Measurements from ENCODE around the gene TXN2.
A peak's percentile ranks its signal among the peaks of the same experiment; 100 is the strongest.
"Not testable (repeated sequence)": the region's sequence is repeated elsewhere in the genome, so short reads cannot be mapped to it uniquely, and the experiment has no call there.

The TXN2 gene, protein sequence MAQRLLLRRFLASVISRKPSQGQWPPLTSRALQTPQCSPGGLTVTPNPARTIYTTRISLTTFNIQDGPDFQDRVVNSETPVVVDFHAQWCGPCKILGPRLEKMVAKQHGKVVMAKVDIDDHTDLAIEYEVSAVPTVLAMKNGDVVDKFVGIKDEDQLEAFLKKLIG

DNA sequence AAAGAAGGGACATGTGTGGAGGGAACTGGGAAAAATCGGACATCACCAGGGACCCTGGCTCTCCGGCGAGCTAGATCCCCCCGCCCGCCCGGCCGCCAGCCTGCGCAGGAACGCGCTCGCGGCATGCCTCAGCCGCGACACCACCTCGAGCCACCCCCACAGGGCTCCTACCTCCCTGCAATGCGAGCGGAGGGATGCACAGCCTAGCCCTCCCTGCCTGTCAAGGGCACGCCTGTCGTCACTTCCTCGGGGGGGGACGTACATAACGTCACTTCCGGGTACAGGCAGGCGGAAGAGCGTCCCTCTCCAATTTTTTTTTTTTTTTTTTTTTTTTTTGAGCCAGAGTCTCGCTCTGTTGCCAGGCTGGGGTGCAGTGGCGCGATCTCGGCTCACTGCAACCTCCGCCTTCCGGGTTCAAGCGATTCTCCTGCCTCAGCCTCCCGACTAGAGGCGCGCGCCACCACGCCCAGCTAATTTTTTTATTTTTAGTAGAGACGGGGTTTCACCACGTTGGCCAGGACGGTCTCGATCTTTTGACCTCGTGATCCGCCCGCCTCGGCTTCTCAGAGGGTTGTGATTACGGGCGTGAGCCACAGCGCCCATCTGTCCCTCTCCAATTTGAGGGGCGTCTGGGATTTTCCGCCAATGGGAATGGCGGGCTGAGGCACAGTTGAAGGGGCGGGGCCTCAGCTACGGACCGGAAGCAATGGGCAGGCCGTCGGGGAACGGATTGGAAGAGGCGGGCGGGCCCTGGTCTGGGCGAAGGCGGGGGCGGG, at the start of gene TXN2:
TSS of gene TXN2 (minus strand) at position 248 of the 776 bp plus-strand sequence. CDS start 803 bp downstream, outside the sequence.
- H3K4me3 ChIP-seq (ENCODE audit: low read depth, low read length) = peak within 1 kb of the TSS; percentile 64
- peak; percentile 89 for DNase-seq (ENCODE audit: low read depth)
- in situ Hi-C loops (cut with HindIII; ENCODE audit: low sequenced_read_pairs) = no loop called here
- TF ChIP-seq, protein P1, sequence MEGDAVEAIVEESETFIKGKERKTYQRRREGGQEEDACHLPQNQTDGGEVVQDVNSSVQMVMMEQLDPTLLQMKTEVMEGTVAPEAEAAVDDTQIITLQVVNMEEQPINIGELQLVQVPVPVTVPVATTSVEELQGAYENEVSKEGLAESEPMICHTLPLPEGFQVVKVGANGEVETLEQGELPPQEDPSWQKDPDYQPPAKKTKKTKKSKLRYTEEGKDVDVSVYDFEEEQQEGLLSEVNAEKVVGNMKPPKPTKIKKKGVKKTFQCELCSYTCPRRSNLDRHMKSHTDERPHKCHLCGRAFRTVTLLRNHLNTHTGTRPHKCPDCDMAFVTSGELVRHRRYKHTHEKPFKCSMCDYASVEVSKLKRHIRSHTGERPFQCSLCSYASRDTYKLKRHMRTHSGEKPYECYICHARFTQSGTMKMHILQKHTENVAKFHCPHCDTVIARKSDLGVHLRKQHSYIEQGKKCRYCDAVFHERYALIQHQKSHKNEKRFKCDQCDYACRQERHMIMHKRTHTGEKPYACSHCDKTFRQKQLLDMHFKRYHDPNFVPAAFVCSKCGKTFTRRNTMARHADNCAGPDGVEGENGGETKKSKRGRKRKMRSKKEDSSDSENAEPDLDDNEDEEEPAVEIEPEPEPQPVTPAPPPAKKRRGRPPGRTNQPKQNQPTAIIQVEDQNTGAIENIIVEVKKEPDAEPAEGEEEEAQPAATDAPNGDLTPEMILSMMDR (IDR thresholded peaks at IDR 0.05; ENCODE audit: low read depth, low read length, missing control alignments) = no peak

DNA sequence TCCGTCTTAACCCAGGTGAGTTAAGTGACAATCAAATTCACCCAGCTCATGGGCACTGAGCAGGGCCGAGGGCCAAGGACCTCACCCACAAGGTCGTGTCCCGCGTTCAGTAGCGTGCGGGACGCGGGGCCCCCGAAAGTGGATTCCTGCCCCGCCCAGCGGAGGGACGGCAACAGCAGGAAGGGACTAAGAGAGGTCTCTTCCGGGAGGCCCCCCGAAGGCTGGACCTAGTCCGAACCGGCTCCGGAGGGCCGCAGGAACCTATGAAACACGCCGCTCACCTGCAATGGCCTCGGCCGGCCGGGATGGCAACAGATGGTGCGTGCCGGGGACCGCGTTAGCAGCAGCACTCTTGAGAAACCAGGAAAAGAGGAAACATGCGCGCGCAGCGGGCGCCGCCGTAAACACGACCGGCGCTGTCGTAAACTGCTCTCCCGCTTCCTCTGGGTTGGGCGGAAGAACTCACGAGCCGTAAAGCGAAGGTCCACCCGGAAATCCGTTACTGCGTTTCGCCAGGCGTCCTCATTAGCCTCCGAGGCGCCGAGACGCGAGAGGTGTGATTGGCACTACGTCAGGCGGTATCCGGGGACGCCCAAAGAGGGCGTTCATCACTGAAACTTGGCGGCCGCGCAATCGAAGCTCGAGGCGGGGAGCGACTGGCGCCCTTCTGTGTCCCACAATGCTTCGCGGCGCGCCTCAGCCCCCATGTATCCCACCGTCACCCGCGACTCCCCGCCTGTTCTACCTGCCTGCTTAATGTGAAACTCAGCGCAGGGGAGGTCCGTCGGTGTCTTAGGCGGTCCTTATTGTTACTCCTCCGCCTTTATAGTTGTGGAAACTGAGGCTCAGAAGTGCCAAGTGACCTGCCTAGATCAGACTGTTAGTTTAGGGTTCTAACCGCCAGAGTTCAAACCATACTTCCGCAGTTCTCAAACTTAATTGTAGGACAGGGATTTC, 47.6 kb upstream of the TXN2 start, which contains the start of gene EIF3D:
TSS of gene EIF3D (minus strand) at position 372 of the 957 bp plus-strand sequence. CDS start 3,045 bp downstream, outside the sequence.
- H3K4me3 ChIP-seq (ENCODE audit: low read depth, low read length) = peak within 1 kb of the TSS; percentile 98
- TF ChIP-seq, protein P1 (IDR thresholded peaks at IDR 0.05; ENCODE audit: low read depth, low read length, missing control alignments) = no peak
- DNase-seq (ENCODE audit: low read depth) = peak; percentile 99
- in situ Hi-C loops (cut with HindIII; ENCODE audit: low sequenced_read_pairs) = no loop called here

DNA sequence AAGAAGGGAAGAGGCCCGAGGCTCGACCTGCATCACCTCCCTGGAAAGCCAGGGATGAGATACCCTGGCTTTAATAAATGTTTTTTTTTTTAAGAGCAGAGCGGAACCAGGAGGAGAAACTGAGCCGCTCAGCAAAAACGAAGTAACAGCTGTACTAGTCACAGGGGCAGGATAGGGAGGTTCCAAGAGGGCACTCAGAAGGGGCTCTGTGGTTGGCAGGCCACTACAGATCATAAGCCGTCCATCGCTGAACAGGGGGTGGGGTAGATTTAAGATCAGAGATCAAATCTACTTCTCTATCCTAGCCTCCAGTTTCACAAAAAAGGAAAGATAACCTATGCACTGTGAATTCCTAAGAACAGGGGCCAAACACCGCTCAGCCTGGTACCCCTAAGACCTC, 46.9 kb upstream of the TXN2 start:
- in situ Hi-C loops (cut with HindIII; ENCODE audit: low sequenced_read_pairs) = no loop called here

DNA sequence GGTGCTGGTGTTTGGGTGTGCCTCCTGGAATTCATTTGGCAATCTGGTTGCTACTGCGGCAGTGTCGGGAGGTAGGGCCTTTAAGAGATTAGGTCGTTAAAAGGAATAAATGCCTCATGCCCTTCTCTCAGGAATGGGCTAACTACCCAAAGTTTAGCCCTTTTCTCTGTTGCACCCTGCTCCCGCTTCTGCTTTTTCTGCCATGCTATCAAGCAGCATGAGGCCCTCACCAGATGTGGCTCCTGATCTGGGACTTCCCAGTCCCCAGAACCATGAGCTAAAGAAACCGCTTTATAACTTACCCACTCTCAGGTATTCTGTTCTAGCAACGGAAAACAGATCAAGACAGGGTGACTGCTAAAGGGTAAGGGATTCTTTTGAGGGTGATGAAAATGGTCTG, 41.2 kb upstream of the TXN2 start:
- in situ Hi-C loops (cut with HindIII; ENCODE audit: low sequenced_read_pairs) = no loop called here
- no peak overlapping the region for H3K4me3 ChIP-seq (ENCODE audit: low read depth, low read length)
- TF ChIP-seq, protein P1 (IDR thresholded peaks at IDR 0.05; ENCODE audit: low read depth, low read length, missing control alignments) = no peak
- no peak for DNase-seq (ENCODE audit: low read depth)

More for the DNA sequence above, 46.9 kb upstream of the TXN2 start:
- peak overlapping the region; percentile 98 for H3K4me3 ChIP-seq (ENCODE audit: low read depth, low read length)
- TF ChIP-seq, protein P1 (IDR thresholded peaks at IDR 0.05; ENCODE audit: low read depth, low read length, missing control alignments) = no peak
- no peak for DNase-seq (ENCODE audit: low read depth)

DNA sequence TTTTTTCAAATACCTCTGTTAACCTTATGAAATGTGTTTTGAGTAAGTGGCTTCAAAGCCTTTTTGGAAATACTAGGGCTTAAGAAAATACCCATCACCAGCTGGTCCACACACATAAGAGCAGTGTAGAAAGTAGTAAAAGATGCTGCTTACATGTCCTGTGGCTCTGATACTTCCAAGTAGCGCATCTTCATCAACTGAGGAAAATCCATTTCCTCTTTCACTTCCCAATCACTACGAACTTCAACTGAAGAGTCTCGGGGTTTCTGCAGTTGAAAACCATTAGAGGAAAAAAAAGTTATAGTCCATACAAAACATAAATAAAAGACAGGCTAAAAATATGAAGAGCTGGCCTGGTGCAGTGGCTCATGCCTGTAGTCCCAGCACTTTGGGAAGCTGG, 39.0 kb upstream of the TXN2 start:
- H3K4me3 ChIP-seq (ENCODE audit: low read depth, low read length) = no peak overlapping the region
- in situ Hi-C loops (cut with HindIII; ENCODE audit: low sequenced_read_pairs) = no loop called here
- TF ChIP-seq, protein P1 (IDR thresholded peaks at IDR 0.05; ENCODE audit: low read depth, low read length, missing control alignments) = no peak
- DNase-seq (ENCODE audit: low read depth) = no peak

DNA sequence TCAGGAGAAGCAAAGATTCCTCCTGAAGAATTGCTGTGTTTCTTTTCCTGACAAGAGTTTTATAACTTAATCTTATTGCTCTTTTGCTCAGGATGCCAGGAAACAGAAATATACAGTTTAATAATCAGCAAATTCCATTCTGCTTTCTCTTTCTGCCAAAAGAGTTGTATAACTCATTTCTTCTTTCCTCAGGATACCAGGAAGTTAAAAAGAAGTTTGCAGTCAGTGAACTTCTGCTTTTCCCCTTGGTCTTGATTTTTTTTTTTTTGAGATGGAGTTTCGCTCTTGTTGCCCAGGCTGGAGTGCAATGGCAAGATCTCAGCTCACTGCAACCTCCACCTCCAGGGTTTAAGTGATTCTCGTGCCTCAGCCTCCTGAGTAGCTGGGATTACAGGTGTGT, 38.5 kb upstream of the TXN2 start:
- in situ Hi-C loops (cut with HindIII; ENCODE audit: low sequenced_read_pairs); DNase-seq (ENCODE audit: low read depth): not testable (repeated sequence)

More for the DNA sequence above, 38.5 kb upstream of the TXN2 start:
- not testable (repeated sequence) for H3K4me3 ChIP-seq (ENCODE audit: low read depth, low read length)

Measured in astrocyte of the cerebellum (primary cell).